ENCODE measurements around the gene ZNF536. TPM values are rescaled to one million over a fixed set of nuclear protein-coding genes. Genes with fewer than 3 reads are reported as not detected.

Gene ZNF536
- total RNA-seq, 1 experiment from 2014 or later, result not detected

GRCh38 chr19:30328096-30328495, 44.1 kb upstream of the ZNF536 start:
- peaks cover 6% of the 10 kb centered on the region for H3K27me3 Mint-ChIP-seq (ENCODE audit: low read depth)
- Histone ChIP-seq H3K27ac (ENCODE audit: insufficient read length, low read depth, low read length) (no peak overlapping the region), H3K18ac (ENCODE audit: insufficient read length, low read depth, low read length) (no peak overlapping the region), H3K79me2 (ENCODE audit: insufficient read depth, low read length) (no peaks in the 10 kb centered on the region), H2BK15ac (ENCODE audit: low read depth, low read length) (no peak overlapping the region), H3K23me2 (ENCODE audit: insufficient read length, low read depth, low read length, poor library complexity, severe bottlenecking) (no peaks in the 10 kb centered on the region), H3K4me1 (ENCODE audit: insufficient read depth, low read length) (no peaks in the 10 kb centered on the region), H3K9me3 (ENCODE audit: control insufficient read depth, low read depth, low read length) (no peaks in the 10 kb centered on the region), H2AFZ (ENCODE audit: low read length) (no peak overlapping the region), H2AK5ac (ENCODE audit: insufficient read length, low read length) (no peak overlapping the region), H3K56ac (ENCODE audit: insufficient read length, low read depth, low read length) (no peak overlapping the region), H4K91ac (ENCODE audit: insufficient read length, low read depth, low read length) (no peak overlapping the region), H2BK12ac (ENCODE audit: insufficient read length, low read depth, low read length) (no peak overlapping the region), H4K20me1 (ENCODE audit: control insufficient read depth, insufficient read depth, insufficient read length) (no peaks in the 10 kb centered on the region), H3K27me3 (ENCODE audit: insufficient read depth, low read length) (no peaks in the 10 kb centered on the region), H2BK120ac (ENCODE audit: low read depth, low read length, poor library complexity, severe bottlenecking) (no peak overlapping the region), H3K23ac (ENCODE audit: insufficient read length, low read depth, low read length) (no peak overlapping the region), H2BK5ac (ENCODE audit: insufficient read length, low read length) (no peak overlapping the region), H4K5ac (ENCODE audit: insufficient read length, low read depth, low read length) (no peak overlapping the region), H2BK20ac (ENCODE audit: low read depth, low read length, poor library complexity, severe bottlenecking) (no peak overlapping the region), H3K4ac (ENCODE audit: low read depth, low read length) (no peak overlapping the region), H4K8ac (replicated peaks; ENCODE audit: insufficient read length, low read depth, low read length) (no peak overlapping the region), H3K4me2 (ENCODE audit: insufficient read depth, insufficient read length, low read length) (no peak overlapping the region), H3K9ac (ENCODE audit: extremely low read depth, insufficient read length, low read length) (no peak overlapping the region), H3K14ac (ENCODE audit: insufficient read depth, low read length) (no peak overlapping the region), H3T11ph (ENCODE audit: low read length) (no peak overlapping the region), H3K79me1 (ENCODE audit: insufficient read depth, low read depth, low read length, poor library complexity, severe bottlenecking) (no peaks in the 10 kb centered on the region)
- no peak overlapping the region for H3K27ac Mint-ChIP-seq
- no peak for TF ChIP-seq CTCF (conservative IDR thresholded peaks at IDR 0.05)
- WGBS (ENCODE audit: extremely low coverage, insufficient read length, low lambda C conversion rate), result no CpG with 5 or more reads among the region's 3 CpGs
- no peak overlapping the region for H3K4me3 Mint-ChIP-seq
- peaks cover 0 to 3% of the 10 kb centered on the region in 2 experiments; a peak in 2 of 5 replicates for H3K9me3 Mint-ChIP-seq
- DNase-seq, result peak; percentile 5
- no peaks in the 10 kb centered on the region; a peak in 1 of 7 replicates for H3K36me3 Mint-ChIP-seq (ENCODE audit: insufficient read depth in 1 of 3, low read depth in 3 of 3)
- no peaks in the 10 kb centered on the region; a peak in 1 of 4 replicates for H3K4me1 Mint-ChIP-seq

Measured in H9 (cell line).